HepG2 (cell line): ENCODE measurements around the gene NATD1. TPM values are rescaled to one million over a fixed set of nuclear protein-coding genes. Genes with fewer than 3 reads are reported as not detected.

Experiments
- ATAC-seq: fragments of 200-7000 bp; cut with Tn5 transposase; 3 replicates; pipeline ENCODE4 v1.9.1; 2020; ENCODE audit warnings: mild to moderate bottlenecking, moderate library complexity
- BruUV-seq: library from RNA; stranded (reverse); fragments of 400-500 nt; replicated peaks from 2 replicates; lab custom pipeline; 2021; lab: Mats Ljungman, UMichigan
- CTCF ChIA-PET: fragments of 300-600 bp; formaldehyde crosslinking; extraction: SDS; loops from one replicate; lab custom pipeline; 2021; ENCODE audit warnings: low total read pairs, inconsistent platforms, low intra/inter-chr PET ratio; lab: Yijun Ruan, JAX
- POLR2A ChIA-PET: fragments of 350-600 bp; sonication (Branson Sonifier 250); formaldehyde crosslinking; loops from one replicate; lab custom pipeline; 2020; ENCODE audit warnings: antibody characterized with exemption, inconsistent platforms; lab: Yijun Ruan, JAX
- DNase-seq: peaks from one replicate; pipeline ENCODE4 v3.0.0-alpha.2; 2015; ENCODE audit warnings: low spot score
- FAIRE-seq: peaks from 3 replicates; lab custom pipeline; 2011; peaks lifted over from hg19 to GRCh38; lab: Jason Lieb, UNC
- H2AFZ ChIP-seq: one replicate; pipeline ENCODE4 v1.6.1; 2011; ENCODE audit warnings: low read length, inconsistent platforms
- H3K27ac ChIP-seq: fragments of 300-600 bp; 3 replicates; pipeline ENCODE4 v1.8.0; 2011; ENCODE audit warnings: mixed run types, mild to moderate bottlenecking, mixed read lengths, low read length, inconsistent platforms; ENCODE audit not compliant: insufficient read depth; ENCODE audit errors: extremely low read length
- H3K27me3 ChIP-seq, 2 experiments: fragments of 200-600 bp in 1 of 2; 2 replicates in 1 of 2; 3 replicates in 1 of 2; pipeline versions ENCODE4 v1.6.0 to v1.8.0; 2011; ENCODE audit warnings: low read length in 2 of 2, mild to moderate bottlenecking in 2 of 2, moderate library complexity in 2 of 2, inconsistent platforms in 1 of 2; ENCODE audit not compliant: insufficient read depth in 2 of 2, control insufficient read depth in 1 of 2
- H3K36me3 ChIP-seq, 2 experiments: fragments of 200-600 bp in 1 of 2; replicated peaks in 1 of 2; 2 replicates in 1 of 2; 3 replicates in 1 of 2; pipeline versions ENCODE4 v1.5.1 to v1.8.0; 2011; ENCODE audit warnings: low read length in 2 of 2, inconsistent platforms in 1 of 2; ENCODE audit not compliant: insufficient read depth in 2 of 2, control insufficient read depth in 1 of 2
- H3K4me1 ChIP-seq: 2 replicates; pipeline ENCODE4 v1.5.1; 2012; ENCODE audit warnings: low read length, inconsistent platforms; ENCODE audit not compliant: insufficient read depth
- H3K4me2 ChIP-seq: 2 replicates; pipeline ENCODE4 v1.6.0; 2011; ENCODE audit warnings: low read depth, low read length, inconsistent platforms
- H3K4me3 ChIP-seq, 3 experiments: fragments of 200-600 bp in 1 of 3; sonication (generic), shearing (Covaris generic) in 1 of 3; replicated peaks in 1 of 3; 2 replicates each; pipeline ENCODE4 v1.5.1; 2011 to 2016; ENCODE audit warnings: low read length in 3 of 3, inconsistent platforms in 2 of 3, low read depth in 2 of 3, mild to moderate bottlenecking in 2 of 3, control low read depth in 1 of 3, mixed read lengths in 1 of 3; ENCODE audit not compliant: insufficient read depth in 1 of 3
- H3K79me2 ChIP-seq: one replicate; pipeline ENCODE4 v1.6.1; 2011; ENCODE audit warnings: low read length, inconsistent platforms; ENCODE audit not compliant: insufficient read depth
- H3K9ac ChIP-seq: 2 replicates; pipeline ENCODE4 v1.6.0; 2011; ENCODE audit warnings: mild to moderate bottlenecking, low read depth, low read length, inconsistent platforms; ENCODE audit not compliant: insufficient read depth
- H3K9me3 ChIP-seq: 2 replicates; pipeline ENCODE4 v1.5.1; 2012; ENCODE audit warnings: mild to moderate bottlenecking, low read length
- H4K20me1 ChIP-seq: 2 replicates; pipeline ENCODE4 v1.6.0; 2011; ENCODE audit warnings: inconsistent platforms, mild to moderate bottlenecking, low read length, moderate library complexity; ENCODE audit not compliant: insufficient read depth
- AGO1 ChIP-seq: fragments of 200-400 bp; formaldehyde crosslinking; IDR thresholded peaks from 2 replicates; pipeline ENCODE4 v1.6.1; 2017; ENCODE audit warnings: mild to moderate bottlenecking, low read depth, low read length, moderate library complexity; ENCODE audit not compliant: poor library complexity, severe bottlenecking
- REXO4 ChIP-seq: sonication (generic); formaldehyde crosslinking; IDR thresholded peaks from 2 replicates; pipeline ENCODE4 v1.8.0; 2022; ENCODE audit warnings: missing genetic modification reagents, mild to moderate bottlenecking, borderline replicate concordance
- RFX3 ChIP-seq: IDR thresholded peaks from 2 replicates; pipeline ENCODE4 v1.6.1; 2016; ENCODE audit warnings: missing biosample characterization, missing genetic modification reagents
- ZNF670 ChIP-seq: sonication (generic); formaldehyde crosslinking; IDR thresholded peaks from 2 replicates; pipeline ENCODE4 v1.8.0; 2022; ENCODE audit warnings: mild to moderate bottlenecking, missing genetic modification reagents, borderline replicate concordance
- WGBS: methylation state at CpG from one replicate; pipeline ENCODE4 v1.1.6; 2017; ENCODE audit warnings: low lambda C conversion rate; 5-methylcytosine and 5-hydroxymethylcytosine counted together
- in situ Hi-C: cut with HindIII; loops from 2 replicates; pipeline ENCODE4 v1.10.0; 2017; ENCODE audit warnings: low pct_unique_long_range_greater_than_20kb; ENCODE audit not compliant: extremely low pct_ligation_motif_present
- intact Hi-C: fragments of 100-400 bp; cut with micrococcal nuclease; formaldehyde crosslinking; loops from one replicate; pipeline ENCODE4 v1.10.0; 2022; ENCODE audit not compliant: unreplicated experiment
- polyA plus RNA-seq, 8 experiments: library from polyadenylated mRNA; depleted of rRNA in 3 of 8; stranded (reverse) in 7 of 8; unstranded in 1 of 8; fragments of >200 nt; fragmentation: Illumina TruSeq in 4 of 8; extraction: Trizol in 4 of 8; gene quantifications; 2 replicates each; pipeline versions ENCODE4 v1.2.1 to v1.2.3, GENCODE V29; 2011 to 2016; ENCODE audit warnings: low read depth in 4 of 8, missing spikeins in 1 of 8, mixed read lengths in 1 of 8; ENCODE audit not compliant: insufficient read depth in 1 of 8
- total RNA-seq, 5 experiments: library from RNA; depleted of rRNA; stranded (reverse); fragments of >200 nt; fragmentation: Illumina TruSeq; extraction: Trizol; gene quantifications; 2 replicates each; pipeline ENCODE4 v1.2.3, GENCODE V29; 2016; ENCODE audit warnings: low read depth in 1 of 5

Gene NATD1
- total and polyA plus RNA-seq, 2 of the 13 experiments (the other 11 are each of a cell fraction or from before 2014, with no cell fraction given) = 0.31 to 2.3 TPM

DNA sequence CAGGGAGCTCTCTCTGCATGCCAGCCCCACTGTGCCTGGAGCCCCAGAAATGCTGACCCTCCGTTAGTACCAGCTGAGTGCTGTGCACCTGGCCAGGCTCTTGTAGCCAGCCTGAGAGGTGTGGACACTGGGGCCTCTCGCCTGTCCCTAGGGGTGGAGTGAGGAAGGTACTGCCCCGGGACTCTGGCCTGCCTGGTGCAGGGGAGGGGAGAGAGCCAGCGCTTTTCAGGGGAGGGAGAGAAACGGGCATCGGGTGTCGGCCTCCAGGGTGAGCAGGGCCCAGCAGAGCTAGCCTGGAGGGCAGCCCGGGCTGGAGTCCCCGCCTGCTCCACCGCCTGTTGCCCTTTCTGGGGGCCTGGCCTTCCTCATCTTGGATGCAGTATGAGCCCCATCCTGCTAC lies 44.4 kb upstream of the NATD1 start:
- intact Hi-C loops = no loop called here
- Histone ChIP-seq H3K4me2 (no peak overlapping the region), H4K20me1 (peaks cover 50% of the 10 kb centered on the region; the same call in 1 of the 2 replicates), H3K27ac (no peak overlapping the region)
- FAIRE-seq = no peak
- in situ Hi-C loops = no loop called here
- no peak for TF ChIP-seq ZNF670 (CRISPR knock-in tag)
- TF ChIP-seq, all 625 proteins: peak for 0
- POLR2A ChIA-PET = no interaction called here
- Histone ChIP-seq H3K4me1 (no peaks in the 10 kb centered on the region), H3K36me3 (peaks cover 26 to 70% of the 10 kb centered on the region in 2 experiments), H2AFZ (no peak overlapping the region), H3K79me2 (peaks cover 42% of the 10 kb centered on the region), H3K27me3 (no peaks in the 10 kb centered on the region), H3K9me3 (no peaks in the 10 kb centered on the region), H3K4me3 (no peak overlapping the region), H3K9ac (no peak overlapping the region)
- ATAC-seq (peak; percentile 22), DNase-seq (no peak)
- BruUV-seq = no TSS peak
- CTCF ChIA-PET = no interaction called here
- WGBS = 56% methylated on average over 7 of the region's 10 CpGs

DNA sequence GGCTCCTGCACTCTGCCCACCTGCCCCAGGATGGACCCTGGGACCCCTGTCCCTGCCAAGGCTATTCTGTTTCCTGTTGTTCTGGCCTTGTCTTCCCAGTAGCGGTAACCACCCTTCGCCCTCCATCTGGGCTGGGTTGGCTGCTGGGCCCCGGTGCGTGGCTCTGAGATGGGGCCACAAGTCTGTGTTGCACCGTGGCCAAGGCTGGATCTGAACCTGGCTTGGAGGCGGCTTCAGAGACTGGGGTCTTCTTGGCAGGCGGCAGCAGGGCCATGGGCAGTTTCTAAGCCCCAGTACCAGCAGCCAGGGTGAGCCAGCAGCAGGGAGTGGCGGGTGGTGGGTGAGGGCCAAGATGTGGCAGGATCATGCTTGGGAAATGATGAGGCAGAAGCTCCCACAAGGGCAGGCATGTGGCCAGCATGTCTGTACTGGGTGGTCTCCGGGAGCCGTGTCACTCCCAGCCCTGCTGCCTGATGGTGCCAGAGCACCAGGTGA lies 43.9 kb upstream of the NATD1 start:
- TF ChIP-seq RFX3 (CRISPR knock-in tag) = no peak
- TF ChIP-seq AGO1 = peak; percentile 19
- 0 out of 2 replicates have a peak, but pooled peaks have one; percentile 18 for TF ChIP-seq REXO4 (CRISPR knock-in tag)
- ATAC-seq = no peak
- H3K27me3 ChIP-seq = no peaks in the 10 kb centered on the region
- intact Hi-C loops (no loop called here), in situ Hi-C loops (no loop called here)
- peaks cover 50% of the 10 kb centered on the region; the same call in 1 of the 2 replicates for H4K20me1 ChIP-seq
- H3K79me2 ChIP-seq = peaks cover 45% of the 10 kb centered on the region
- BruUV-seq = no TSS peak
- H3K9me3 ChIP-seq = no peaks in the 10 kb centered on the region
- H3K36me3 ChIP-seq = peaks cover 26 to 66% of the 10 kb centered on the region in 2 experiments
- FAIRE-seq = no peak
- H3K4me3 ChIP-seq = no peak overlapping the region
- no peak overlapping the region for H3K9ac ChIP-seq
- H3K4me2 ChIP-seq = no peak overlapping the region
- H2AFZ ChIP-seq = no peak overlapping the region
- POLR2A ChIA-PET = no interaction called here
- CTCF ChIA-PET = no interaction called here
- 53% methylated on average over 8 of the region's 10 CpGs for WGBS
- no peaks in the 10 kb centered on the region for H3K4me1 ChIP-seq
- no peak overlapping the region for H3K27ac ChIP-seq
- DNase-seq = no peak
